NCI-H1417 treated with DMSO at 0.1 percent for 48 hours (cell line): ENCODE measurements around the gene CAP2.
"Not testable (repeated sequence)": the region's sequence is repeated elsewhere in the genome, so short reads cannot be mapped to it uniquely, and the experiment has no call there.

Experiments used
- DNase-seq: peaks from one replicate; lab custom pipeline; 2025; lab: John Stamatoyannopoulos, UW

The CAP2 gene

GRCh38 chr6:17501982-17502704, 108.7 kb downstream of the CAP2 start:
- DNase-seq: no peak

DNA sequence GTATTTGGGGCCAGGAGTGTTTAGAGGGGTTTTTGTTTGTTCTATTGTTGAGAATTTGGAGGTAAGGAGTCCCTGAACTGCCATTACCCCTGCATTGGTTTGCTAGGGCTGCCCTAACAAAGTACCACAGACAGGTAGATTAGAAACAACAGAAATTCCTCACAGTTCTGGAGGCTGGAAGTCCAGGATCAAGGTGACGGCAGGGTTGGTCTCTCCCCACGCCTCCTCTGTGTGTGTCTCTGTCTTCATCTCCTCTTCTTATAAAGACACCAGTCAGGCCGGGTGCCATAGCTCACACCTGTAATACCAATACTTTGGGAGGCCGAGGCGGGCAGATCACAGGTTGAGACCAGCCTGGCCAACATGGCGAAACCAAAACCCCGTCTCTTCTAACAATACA, 109.7 kb downstream of the CAP2 start:
- DNase-seq: no peak

DNA sequence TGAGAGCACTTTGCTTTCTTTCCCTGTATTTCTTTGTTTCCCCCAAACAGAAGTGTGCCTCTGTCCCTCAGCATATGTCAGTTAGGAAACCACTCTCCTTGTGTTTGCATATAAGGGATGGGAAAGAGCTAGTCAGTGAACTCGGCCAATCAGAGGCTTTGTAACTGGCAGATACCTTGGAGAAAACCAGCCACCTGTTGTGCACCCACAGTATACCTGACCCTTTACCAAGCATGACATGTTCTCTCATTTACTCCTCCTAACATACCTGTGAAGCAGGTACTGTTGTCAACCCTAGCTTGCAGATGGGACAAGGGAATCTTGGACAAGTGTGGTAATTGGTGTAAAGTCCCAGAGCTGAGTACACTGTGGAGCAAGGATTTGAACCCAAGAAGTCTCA, 110.6 kb downstream of the CAP2 start:
- DNase-seq: no peak

GRCh38 chr6:17505062-17505476, 111.7 kb downstream of the CAP2 start:
- DNase-seq: no peak

DNA sequence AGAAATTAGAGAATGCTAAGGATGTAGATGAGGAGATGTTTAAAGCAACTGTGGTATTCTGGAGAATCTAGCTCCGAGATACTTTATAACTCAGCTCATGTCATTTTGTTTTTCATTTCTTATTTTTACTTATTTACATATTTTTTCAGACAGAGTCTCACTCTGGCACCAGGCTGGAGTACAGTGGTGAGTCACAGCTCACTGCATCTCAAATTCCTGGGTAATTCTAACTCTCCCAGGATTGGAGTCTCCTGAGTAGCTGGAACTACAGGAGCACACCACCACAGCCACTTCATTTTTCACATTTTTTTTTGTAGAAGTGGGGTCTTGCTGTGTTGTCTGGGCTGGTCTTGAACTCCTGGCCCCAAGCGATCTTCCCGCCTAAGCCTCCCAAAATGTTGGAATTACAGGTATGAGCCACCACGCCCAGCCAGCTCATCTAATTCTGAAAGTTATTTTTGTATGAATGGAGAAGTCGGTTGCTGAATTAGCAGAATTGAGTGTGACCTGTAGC, 112.4 kb downstream of the CAP2 start:
- no peak for DNase-seq

DNA sequence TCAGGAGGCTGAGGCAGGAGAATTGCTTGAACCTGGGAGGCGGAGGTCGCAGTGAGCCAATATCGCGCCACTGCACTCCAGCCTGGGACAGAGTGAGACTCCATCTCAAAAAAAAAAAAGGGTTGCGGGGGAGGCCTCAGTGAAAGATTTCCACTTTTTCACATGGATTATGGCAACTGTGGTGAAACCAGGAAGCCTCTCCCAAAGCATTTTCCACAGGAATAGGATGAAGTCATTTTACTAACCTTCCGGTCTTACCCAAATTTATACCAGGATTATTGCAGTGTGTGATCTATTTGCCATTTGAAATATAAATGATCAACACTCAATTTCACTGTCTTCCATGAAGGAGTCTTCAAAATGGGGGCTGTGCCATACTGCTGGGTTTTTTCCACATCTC, 113.1 kb downstream of the CAP2 start:
- no peak for DNase-seq

DNA sequence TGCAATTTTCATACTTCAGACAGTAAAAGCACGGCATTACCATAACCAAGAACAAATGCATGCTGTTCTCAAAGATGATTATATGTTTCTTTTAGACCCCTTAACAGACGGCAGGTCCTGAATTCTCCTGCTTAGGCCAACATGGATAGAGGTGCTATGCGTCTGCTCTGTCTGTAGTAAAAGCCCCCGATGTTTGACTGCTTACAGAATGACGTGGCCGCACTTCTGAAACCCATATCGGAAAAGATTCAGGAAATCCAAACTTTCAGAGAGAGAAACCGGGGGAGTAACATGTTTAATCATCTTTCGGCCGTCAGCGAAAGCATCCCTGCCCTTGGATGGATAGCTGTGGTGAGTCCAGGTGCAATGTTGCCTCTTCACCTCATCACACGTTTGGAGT, 113.6 kb downstream of the CAP2 start:
- no peak for DNase-seq

- no peak for DNase-seq
Measured at GRCh38 chr6:17511084-17511483, 117.7 kb downstream of the CAP2 start.

- no peak for DNase-seq
Measured at GRCh38 chr6:17511580-17511979, 118.2 kb downstream of the CAP2 start.

DNA sequence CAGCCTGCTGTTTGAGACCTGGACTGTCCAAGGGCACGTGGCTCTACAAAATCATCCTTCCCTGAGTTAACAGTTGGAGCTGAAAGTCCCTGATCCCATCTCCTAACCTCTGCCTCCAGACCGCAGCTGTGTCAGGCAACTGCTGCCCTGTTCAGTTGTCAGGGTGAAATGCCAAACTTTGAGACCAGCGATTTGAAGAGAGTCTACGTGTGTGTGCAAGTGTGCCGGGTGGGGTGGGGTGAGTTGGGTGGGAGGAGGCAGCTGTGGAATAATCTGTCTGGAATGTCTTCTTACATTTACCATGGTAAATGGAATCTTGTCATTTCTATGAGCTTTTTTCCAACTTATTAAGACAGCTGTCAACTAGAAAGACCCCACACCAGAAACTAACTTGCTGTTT, 125.7 kb downstream of the CAP2 start:
- no peak for DNase-seq

GRCh38 chr6:17525637-17526036, 132.2 kb downstream of the CAP2 start:
- DNase-seq: no peak

DNA sequence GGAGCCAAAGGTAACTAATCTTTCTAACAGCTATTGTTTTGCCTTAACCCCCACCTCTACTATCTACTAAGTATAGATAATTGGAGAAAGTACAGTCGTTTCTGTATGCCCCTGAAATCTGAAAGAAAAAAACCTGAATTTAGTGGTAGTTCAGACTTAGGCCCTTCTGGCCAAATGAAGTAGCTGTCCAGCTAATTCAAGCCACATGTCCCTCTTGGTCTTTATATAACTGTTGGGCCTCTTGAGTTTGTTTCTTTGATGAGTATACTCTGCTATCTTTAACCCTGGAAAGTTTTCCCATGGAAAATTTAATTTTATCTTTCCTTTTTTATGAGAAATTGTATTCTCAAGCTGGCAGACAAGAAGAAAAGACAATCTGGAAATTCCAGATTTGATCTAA, 133.7 kb downstream of the CAP2 start:
- DNase-seq: no peak

- DNase-seq: no peak
Measured at GRCh38 chr6:17530321-17530835, 137.0 kb downstream of the CAP2 start.

DNA sequence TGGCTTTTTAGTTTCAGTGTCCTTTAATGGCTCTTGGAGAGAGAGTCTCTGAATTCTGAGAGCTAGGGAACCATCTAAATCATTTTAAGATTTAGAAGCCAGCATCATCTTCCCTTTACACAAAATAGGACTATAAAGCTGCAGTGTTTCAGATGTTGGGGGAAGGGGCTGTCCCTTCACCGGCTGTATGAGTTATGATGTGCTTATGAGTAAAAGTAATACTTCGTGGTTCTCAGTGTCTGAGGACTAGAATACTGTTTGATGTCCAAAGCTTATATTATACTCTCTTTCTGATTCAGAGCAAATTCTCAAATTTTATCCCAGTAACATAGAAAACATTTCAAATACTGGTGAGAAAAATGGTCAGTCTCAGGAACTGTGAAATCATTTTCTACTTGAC, 143.2 kb downstream of the CAP2 start:
- no peak for DNase-seq

DNA sequence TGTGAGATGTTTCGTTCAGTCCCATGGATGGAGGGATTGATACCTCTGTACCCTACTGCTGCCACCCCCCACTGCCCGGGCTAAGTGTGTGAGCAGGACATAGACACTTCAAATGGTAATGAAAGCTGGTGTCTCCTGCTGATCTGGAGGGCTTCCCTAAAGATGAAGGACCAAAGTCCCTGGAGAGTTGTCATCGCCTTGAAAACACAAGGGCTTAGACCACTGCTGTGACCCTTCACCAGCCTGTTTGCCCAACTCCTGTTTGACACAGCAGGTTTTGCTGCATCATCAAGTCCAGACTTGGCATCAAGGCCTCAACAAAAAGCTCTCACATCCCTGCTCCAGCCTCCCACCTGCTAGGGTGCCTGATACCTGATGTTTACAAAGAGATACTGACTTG, 148.8 kb downstream of the CAP2 start:
- no peak for DNase-seq

- DNase-seq: not testable (repeated sequence)
Measured at GRCh38 chr6:17545681-17546080, 152.3 kb downstream of the CAP2 start.

GRCh38 chr6:17551383-17551958, 158.1 kb downstream of the CAP2 start:
- no peak for DNase-seq

- DNase-seq: no peak
Measured at GRCh38 chr6:17552861-17553260, 159.5 kb downstream of the CAP2 start.

GRCh38 chr6:17556014-17556413, 162.6 kb downstream of the CAP2 start:
- no peak for DNase-seq

GRCh38 chr6:17562636-17563035, 169.2 kb downstream of the CAP2 start:
- DNase-seq: no peak

- DNase-seq: no peak
Measured at GRCh38 chr6:17565399-17565798, 172.0 kb downstream of the CAP2 start.

DNA sequence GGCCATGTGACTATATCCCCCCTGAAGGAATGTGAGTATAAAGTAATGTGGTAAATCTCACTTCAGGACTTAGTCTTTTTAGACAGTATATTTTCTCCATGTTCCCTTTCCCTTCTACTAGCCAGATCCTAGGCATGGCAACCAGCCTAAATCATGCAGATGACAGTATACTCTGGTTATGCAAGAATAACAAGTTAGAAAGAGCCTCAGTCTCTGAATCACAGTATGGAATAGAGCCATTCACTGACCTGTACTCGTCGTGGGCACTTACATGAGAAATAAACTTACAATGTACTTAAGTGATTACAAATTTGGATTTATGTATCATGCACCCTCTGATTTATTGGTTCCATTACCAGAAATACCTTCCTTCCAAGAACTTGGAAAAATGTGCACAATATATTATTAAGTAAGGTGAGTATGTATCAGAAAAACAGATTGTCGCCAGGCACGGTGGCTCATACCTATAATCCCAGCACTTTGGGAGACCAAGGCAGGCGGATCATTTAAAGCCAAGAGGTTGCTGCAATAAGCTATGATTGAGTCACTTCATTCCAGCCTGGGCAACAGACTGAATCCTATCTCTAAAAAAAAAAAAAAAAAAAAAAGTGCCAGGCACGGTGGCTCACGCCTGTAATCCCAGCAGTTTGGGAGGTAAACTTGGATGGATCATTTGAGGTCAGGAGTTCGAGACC, 181.6 kb downstream of the CAP2 start:
- no peak for DNase-seq

DNA sequence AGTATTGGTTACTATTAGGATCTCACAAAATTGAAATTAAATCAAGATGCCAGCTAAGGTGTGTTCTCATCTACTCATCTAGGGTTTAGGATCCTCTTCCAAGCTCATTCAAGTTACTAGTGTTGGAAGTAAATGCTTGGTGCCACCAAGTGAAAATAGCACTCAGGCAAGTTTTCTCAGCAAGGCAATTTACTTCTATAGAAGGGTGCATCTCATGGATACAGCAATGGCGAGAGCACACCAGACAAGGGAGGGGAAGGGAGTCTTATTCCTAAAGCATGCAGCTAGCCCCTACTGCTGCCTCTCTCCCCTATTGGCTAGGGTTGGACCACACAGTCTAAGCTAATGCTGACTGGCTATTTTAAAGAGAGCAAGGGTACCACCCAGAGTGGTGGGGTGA, 183.7 kb downstream of the CAP2 start:
- DNase-seq: no peak
